ENCODE data around the gene UBE2D4. TPM values are rescaled to one million over a fixed set of nuclear protein-coding genes. Genes with fewer than 3 reads are reported as not detected.

The UBE2D4 gene
- total RNA-seq, 1 experiment from 2014 or later, result 6.4 TPM

DNA sequence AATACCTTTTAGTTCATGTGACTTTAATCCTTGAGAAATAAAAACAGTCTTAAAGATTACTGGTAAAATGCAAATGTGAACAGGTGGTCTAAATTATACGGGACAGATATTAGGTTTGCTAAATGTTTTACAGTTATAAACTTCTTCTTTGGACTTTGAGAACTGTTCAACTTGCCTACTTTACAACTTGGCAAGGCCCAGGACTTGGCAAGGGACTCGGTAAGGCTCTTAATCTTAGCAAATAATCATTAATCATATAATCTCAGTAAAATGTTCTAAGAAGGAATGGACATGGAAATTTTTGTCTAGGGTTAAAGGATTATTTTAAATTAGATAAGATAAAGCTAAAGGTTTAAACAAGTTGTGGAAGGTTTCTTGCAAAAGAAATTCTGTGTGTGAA is 4.8 kb upstream of the UBE2D4 start:
- no peak overlapping the region for H4K5ac ChIP-seq (ENCODE audit: insufficient read length, low read depth, low read length)
- H2BK15ac ChIP-seq (ENCODE audit: low read depth, low read length), result no peak overlapping the region
- no peaks in the 10 kb centered on the region for H4K20me1 ChIP-seq (ENCODE audit: control insufficient read depth, insufficient read depth, insufficient read length)
- no peak for DNase-seq
- H3K27me3 ChIP-seq (ENCODE audit: insufficient read depth, low read length), result peaks cover 3% of the 10 kb centered on the region; the same call in 1 of the 2 replicates
- no peak overlapping the region for H3K14ac ChIP-seq (ENCODE audit: insufficient read depth, low read length)
- H3K79me2 ChIP-seq (ENCODE audit: insufficient read depth, low read length), result no peaks in the 10 kb centered on the region
- Mint-ChIP-seq H3K4me1 (peaks cover 6% of the 10 kb centered on the region in 2 experiments), H3K9me3 (peaks cover 3 to 10% of the 10 kb centered on the region in 2 experiments; a peak in 4 of 5 replicates), H3K36me3 (ENCODE audit: insufficient read depth in 1 of 3, low read depth in 3 of 3) (peaks cover 6 to 8% (median 7%) of the 10 kb centered on the region in 3 experiments), H3K27me3 (ENCODE audit: low read depth) (peaks cover 17% of the 10 kb centered on the region), H3K4me3 (no peak overlapping the region), H3K27ac (no peak overlapping the region)
- no peak overlapping the region for H2BK5ac ChIP-seq (ENCODE audit: insufficient read length, low read length)
- no peak overlapping the region for H2BK20ac ChIP-seq (ENCODE audit: low read depth, low read length, poor library complexity, severe bottlenecking)
- H3K27ac ChIP-seq (ENCODE audit: insufficient read length, low read depth, low read length), result no peak overlapping the region
- H2BK120ac ChIP-seq (ENCODE audit: low read depth, low read length, poor library complexity, severe bottlenecking), result no peak overlapping the region
- H3K23me2 ChIP-seq (ENCODE audit: insufficient read length, low read depth, low read length, poor library complexity, severe bottlenecking), result peaks cover 2% of the 10 kb centered on the region
- WGBS (ENCODE audit: extremely low coverage, insufficient read length, low lambda C conversion rate), result no CpG with 5 or more reads among the region's 2 CpGs
- TF ChIP-seq, protein P1, sequence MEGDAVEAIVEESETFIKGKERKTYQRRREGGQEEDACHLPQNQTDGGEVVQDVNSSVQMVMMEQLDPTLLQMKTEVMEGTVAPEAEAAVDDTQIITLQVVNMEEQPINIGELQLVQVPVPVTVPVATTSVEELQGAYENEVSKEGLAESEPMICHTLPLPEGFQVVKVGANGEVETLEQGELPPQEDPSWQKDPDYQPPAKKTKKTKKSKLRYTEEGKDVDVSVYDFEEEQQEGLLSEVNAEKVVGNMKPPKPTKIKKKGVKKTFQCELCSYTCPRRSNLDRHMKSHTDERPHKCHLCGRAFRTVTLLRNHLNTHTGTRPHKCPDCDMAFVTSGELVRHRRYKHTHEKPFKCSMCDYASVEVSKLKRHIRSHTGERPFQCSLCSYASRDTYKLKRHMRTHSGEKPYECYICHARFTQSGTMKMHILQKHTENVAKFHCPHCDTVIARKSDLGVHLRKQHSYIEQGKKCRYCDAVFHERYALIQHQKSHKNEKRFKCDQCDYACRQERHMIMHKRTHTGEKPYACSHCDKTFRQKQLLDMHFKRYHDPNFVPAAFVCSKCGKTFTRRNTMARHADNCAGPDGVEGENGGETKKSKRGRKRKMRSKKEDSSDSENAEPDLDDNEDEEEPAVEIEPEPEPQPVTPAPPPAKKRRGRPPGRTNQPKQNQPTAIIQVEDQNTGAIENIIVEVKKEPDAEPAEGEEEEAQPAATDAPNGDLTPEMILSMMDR (conservative IDR thresholded peaks at IDR 0.05), result no peak
- H4K8ac ChIP-seq (replicated peaks; ENCODE audit: insufficient read length, low read depth, low read length), result no peak overlapping the region
- H3K79me1 ChIP-seq (ENCODE audit: insufficient read depth, low read depth, low read length, poor library complexity, severe bottlenecking), result no peaks in the 10 kb centered on the region
- peaks cover 10% of the 10 kb centered on the region for H3K9me3 ChIP-seq (ENCODE audit: control insufficient read depth, low read depth, low read length)
- H2BK12ac ChIP-seq (ENCODE audit: insufficient read length, low read depth, low read length), result no peak overlapping the region
- H3T11ph ChIP-seq (ENCODE audit: low read length), result no peak overlapping the region
- H4K91ac ChIP-seq (ENCODE audit: insufficient read length, low read depth, low read length), result no peak overlapping the region
- no peak overlapping the region for H2AK5ac ChIP-seq (ENCODE audit: insufficient read length, low read length)
- H3K4me1 ChIP-seq (ENCODE audit: insufficient read depth, low read length), result no peaks in the 10 kb centered on the region
- no peak overlapping the region for H2AFZ ChIP-seq (ENCODE audit: low read length)
- no peak overlapping the region for H3K23ac ChIP-seq (ENCODE audit: insufficient read length, low read depth, low read length)
- no peak overlapping the region for H3K4me2 ChIP-seq (ENCODE audit: insufficient read depth, insufficient read length, low read length)
- H3K4ac ChIP-seq (ENCODE audit: low read depth, low read length), result no peak overlapping the region
- no peak overlapping the region for H3K9ac ChIP-seq (ENCODE audit: extremely low read depth, insufficient read length, low read length)
- H3K56ac ChIP-seq (ENCODE audit: insufficient read length, low read depth, low read length), result no peak overlapping the region
- no peak overlapping the region for H3K18ac ChIP-seq (ENCODE audit: insufficient read length, low read depth, low read length)
